SK-N-SH treated with all-trans-retinoic acid at 6 μM for 48 hours (cell line): Measurements from ENCODE around the gene GPR176.

Source experiments
- ATAC-seq: fragments of 200-7000 bp; cut with Tn5 transposase; 3 replicates; pipeline ENCODE4 v1.9.1; 2020; ENCODE audit warnings: mild to moderate bottlenecking, moderate library complexity
- ARNTL ChIP-seq: fragments of 450-650 bp; formaldehyde crosslinking; IDR thresholded peaks from 2 replicates; pipeline ENCODE4 v1.5.0; 2020; ENCODE audit warnings: low read depth, mild to moderate bottlenecking, moderate library complexity, borderline replicate concordance
- BACH2 ChIP-seq: fragments of 250-450 bp; sonication (Bioruptor Pico); IDR thresholded peaks from 2 replicates; pipeline ENCODE4 v1.9.0; 2021; ENCODE audit warnings: mild to moderate bottlenecking, borderline replicate concordance
- CREB5 ChIP-seq: fragments of 250-450 bp; sonication (Bioruptor Pico); IDR thresholded peaks from 2 replicates; pipeline ENCODE4 v1.5.1; 2020; ENCODE audit warnings: low read depth, mild to moderate bottlenecking, moderate library complexity
- ESRRG ChIP-seq: fragments of 250-450 bp; sonication (Bioruptor Pico); IDR thresholded peaks from 2 replicates; pipeline ENCODE4 v1.6.1; 2021; ENCODE audit warnings: mild to moderate bottlenecking
- ISL1 ChIP-seq: fragments of 250-450 bp; sonication (Bioruptor Pico); IDR thresholded peaks from 2 replicates; pipeline ENCODE4 v2.1.2; 2022; ENCODE audit warnings: mild to moderate bottlenecking, moderate library complexity
- OSR1 ChIP-seq: fragments of 250-450 bp; sonication (Bioruptor Pico); IDR thresholded peaks from 2 replicates; pipeline ENCODE4 v1.8.0; 2022; ENCODE audit warnings: moderate library complexity, mild to moderate bottlenecking, inconsistent platforms
- POU6F1 ChIP-seq: fragments of 250-450 bp; sonication (Bioruptor Pico); IDR thresholded peaks from 2 replicates; pipeline ENCODE4 v1.8.0; 2021; ENCODE audit warnings: low read depth, mild to moderate bottlenecking, moderate library complexity, borderline replicate concordance
- SNAI2 ChIP-seq: fragments of 250-450 bp; sonication (Bioruptor Pico); IDR thresholded peaks from 2 replicates; pipeline ENCODE4 v1.5.0; 2020; ENCODE audit warnings: mild to moderate bottlenecking, moderate library complexity
- TCF4 ChIP-seq: fragments of 250-450 bp; sonication (Bioruptor Pico); IDR thresholded peaks from 2 replicates; pipeline ENCODE4 v1.8.0; 2021; ENCODE audit warnings: mild to moderate bottlenecking, moderate library complexity, borderline replicate concordance
- TSHZ2 ChIP-seq: fragments of 250-450 bp; sonication (Bioruptor Pico); IDR thresholded peaks from 2 replicates; pipeline ENCODE4 v1.5.0; 2020; ENCODE audit warnings: mild to moderate bottlenecking, moderate library complexity
- ZC3H10 ChIP-seq: fragments of 250-450 bp; sonication (Bioruptor Pico); IDR thresholded peaks from 2 replicates; pipeline ENCODE4 v1.5.1; 2021; ENCODE audit warnings: mild to moderate bottlenecking, moderate library complexity
- ZNF70 ChIP-seq: fragments of 450-650 bp; formaldehyde crosslinking; IDR thresholded peaks from 2 replicates; pipeline ENCODE4 v1.5.0; 2020; ENCODE audit warnings: mild to moderate bottlenecking, moderate library complexity
- ZNF8 ChIP-seq: fragments of 450-650 bp; formaldehyde crosslinking; IDR thresholded peaks from 2 replicates; pipeline ENCODE4 v1.5.0; 2020; ENCODE audit warnings: mild to moderate bottlenecking, moderate library complexity
- TF ChIP-seq, protein P1 (sequence below): fragments of 250-450 bp; sonication (Bioruptor Pico); IDR thresholded peaks from 2 replicates; pipeline ENCODE4 v1.8.0; 2020; ENCODE audit warnings: mild to moderate bottlenecking, moderate library complexity, borderline replicate concordance

The GPR176 gene

DNA sequence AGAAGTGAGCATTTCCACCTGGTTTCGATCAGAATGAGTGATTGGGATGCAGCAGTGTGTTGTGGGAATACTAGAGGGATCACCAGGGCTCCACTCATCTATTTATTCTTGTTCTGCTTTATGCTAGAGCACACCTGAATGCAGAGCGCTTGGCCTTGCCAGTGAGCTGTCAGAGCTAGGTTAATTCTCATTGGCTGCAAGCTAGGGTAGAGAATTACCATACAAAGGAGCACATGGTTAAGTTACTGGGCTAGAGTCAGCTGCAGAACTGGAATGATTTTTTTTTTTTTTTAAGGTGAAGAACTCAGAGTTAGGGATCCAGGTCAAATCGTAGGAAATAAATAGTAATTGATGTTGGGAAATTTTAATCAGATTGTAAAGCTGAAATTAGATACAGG lies 22.7 kb upstream of the GPR176 start:
- TF ChIP-seq ZNF8 (CRISPR knock-in tag) (no peak), OSR1 (no peak), ZC3H10 (CRISPR knock-in tag) (no peak), ESRRG (CRISPR knock-in tag) (no peak), ZNF70 (CRISPR knock-in tag) (no peak), ARNTL (CRISPR knock-in tag) (no peak)
- TF ChIP-seq, protein P1, sequence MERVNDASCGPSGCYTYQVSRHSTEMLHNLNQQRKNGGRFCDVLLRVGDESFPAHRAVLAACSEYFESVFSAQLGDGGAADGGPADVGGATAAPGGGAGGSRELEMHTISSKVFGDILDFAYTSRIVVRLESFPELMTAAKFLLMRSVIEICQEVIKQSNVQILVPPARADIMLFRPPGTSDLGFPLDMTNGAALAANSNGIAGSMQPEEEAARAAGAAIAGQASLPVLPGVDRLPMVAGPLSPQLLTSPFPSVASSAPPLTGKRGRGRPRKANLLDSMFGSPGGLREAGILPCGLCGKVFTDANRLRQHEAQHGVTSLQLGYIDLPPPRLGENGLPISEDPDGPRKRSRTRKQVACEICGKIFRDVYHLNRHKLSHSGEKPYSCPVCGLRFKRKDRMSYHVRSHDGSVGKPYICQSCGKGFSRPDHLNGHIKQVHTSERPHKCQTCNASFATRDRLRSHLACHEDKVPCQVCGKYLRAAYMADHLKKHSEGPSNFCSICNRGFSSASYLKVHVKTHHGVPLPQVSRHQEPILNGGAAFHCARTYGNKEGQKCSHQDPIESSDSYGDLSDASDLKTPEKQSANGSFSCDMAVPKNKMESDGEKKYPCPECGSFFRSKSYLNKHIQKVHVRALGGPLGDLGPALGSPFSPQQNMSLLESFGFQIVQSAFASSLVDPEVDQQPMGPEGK (CRISPR knock-in tag), result no peak
- ATAC-seq, result no peak; the same call in 1 of the 3 replicates

DNA sequence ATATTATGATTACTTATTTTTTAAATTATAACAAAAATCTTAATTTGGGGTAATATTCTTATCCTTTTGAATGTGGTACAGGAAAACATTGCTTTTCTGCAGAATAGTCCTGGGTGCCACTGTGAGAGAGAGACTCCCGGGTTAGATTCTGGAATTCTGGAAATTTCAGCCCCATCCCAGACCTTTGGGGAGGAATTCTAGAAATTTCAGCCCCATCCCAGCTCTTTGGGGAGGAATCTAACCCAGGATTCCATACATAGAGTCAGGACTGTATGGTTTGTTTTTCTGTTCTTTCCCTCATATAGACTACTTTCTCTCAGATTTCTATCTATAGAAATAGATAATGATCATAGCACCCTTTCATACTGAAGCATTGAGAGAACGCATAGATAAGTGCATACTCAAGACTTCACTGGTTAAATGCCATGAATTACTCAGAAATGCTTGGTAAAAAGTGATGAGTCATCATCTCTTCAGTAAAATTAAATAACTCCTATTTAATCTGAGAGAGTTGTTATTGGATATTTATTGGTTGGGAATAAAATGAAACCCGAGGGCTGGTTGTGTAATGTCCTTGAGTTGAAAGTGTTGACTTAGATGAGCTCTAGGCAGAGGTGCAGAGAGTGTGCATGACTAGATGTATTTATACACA lies 22.2 kb upstream of the GPR176 start:
- no peak for TF ChIP-seq ARNTL (CRISPR knock-in tag)
- TF ChIP-seq, protein P1 (CRISPR knock-in tag), result no peak
- no peak for TF ChIP-seq CREB5 (CRISPR knock-in tag)
- TF ChIP-seq ISL1 (CRISPR knock-in tag), result peak; percentile 59
- ATAC-seq, result peak; percentile 75

DNA sequence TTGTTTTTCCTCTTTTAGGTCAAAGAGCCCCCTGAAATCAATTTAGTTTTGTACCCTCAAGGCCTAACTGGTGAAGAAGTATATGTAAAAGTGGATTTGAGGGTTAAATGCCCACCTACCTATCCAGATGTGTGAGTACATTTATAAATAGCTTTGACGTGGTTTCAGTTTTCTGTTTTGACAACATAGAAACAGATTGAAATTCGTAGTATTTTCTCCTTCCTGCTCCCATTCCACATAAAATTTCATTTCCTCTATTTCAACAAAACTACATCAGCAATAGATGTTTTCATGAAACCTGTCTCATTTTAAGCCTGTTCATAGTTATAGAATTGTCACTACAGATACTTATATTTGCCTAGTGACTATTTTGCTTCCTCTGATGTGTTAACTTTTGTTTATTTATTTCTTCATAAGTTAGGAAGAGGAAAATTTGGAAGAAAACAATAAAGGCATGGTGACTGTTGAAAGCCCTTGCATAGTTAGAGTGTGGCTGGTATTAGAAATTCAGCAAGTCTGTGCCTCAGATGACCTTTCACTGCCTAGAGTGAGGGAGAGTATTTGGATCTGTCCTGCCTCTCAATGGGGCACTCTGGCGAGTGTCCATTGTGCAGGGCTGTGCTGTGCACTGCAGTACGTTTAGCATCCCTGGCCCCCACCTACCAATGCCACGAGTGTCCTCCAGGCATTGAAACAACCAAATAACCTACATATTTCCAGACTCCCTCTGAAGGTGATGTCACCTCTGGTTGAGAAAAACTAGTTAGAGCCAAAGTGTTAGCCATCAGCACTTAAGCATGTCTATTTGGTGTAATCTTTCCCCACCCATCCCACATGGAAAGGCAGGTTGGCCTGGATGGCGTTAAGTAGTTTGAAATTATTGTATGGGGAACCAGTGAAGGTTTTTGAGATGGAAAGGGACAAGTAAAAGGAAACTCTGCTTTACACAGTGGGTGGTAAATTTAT lies 19.7 kb upstream of the GPR176 start:
- no peak for TF ChIP-seq BACH2 (CRISPR knock-in tag)
- no peak for TF ChIP-seq POU6F1 (CRISPR knock-in tag)
- TF ChIP-seq SNAI2 (CRISPR knock-in tag), result no peak
- no peak for ATAC-seq

DNA sequence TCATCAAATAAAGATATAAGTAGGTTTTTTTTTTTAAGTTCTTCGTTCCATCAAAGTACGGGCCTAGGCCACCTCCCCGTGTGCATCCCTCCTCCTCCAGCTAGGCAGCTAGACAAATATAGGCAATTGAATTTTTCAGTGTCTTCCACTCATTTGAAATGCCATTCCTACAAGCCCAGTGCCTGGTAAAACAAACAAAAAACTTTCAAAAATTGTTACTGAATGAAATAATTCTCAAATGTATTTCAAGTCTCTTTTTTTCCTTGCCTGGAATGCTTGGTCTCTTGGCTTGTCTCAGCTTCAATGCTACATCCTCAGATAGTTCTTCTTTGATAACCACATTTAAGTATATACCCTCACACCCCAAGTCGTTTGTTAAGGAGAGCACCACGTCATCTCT lies 17.6 kb upstream of the GPR176 start:
- no peak for ATAC-seq

More for the DNA sequence above, 17.6 kb upstream of the GPR176 start:
- TF ChIP-seq BACH2 (CRISPR knock-in tag), result no peak
- TF ChIP-seq ZNF70 (CRISPR knock-in tag), result no peak
- no peak for TF ChIP-seq TSHZ2 (CRISPR knock-in tag)
- no peak for TF ChIP-seq TCF4
- TF ChIP-seq ESRRG (CRISPR knock-in tag), result no peak
- no peak for TF ChIP-seq POU6F1 (CRISPR knock-in tag)
